Heart right ventricle (tissue), 16 donors: Measurements from ENCODE around the gene ZNF786. TPM values are rescaled to one million over a fixed set of nuclear protein-coding genes. Genes with fewer than 3 reads are reported as not detected.

Experiments
- ATAC-seq, 8 donors: fragments of 200-7000 bp; cut with Tn5 transposase; one replicate each; pipeline ENCODE4 v1.9.1; 2020; ENCODE audit warnings: mild to moderate bottlenecking in 8 of 8, moderate library complexity in 8 of 8, moderate number of reproducible peaks in 1 of 8
- DNase-seq, 2 donors: peaks; one replicate each; pipeline ENCODE4 v3.0.0-alpha.2; 2020
- H3K27ac ChIP-seq, 10 donors: fragments of 200-600 bp; sonication (generic) in 2 of 10; one replicate each; pipeline versions ENCODE4 v1.5.0 to v1.8.0; 2020 to 2022; ENCODE audit warnings: mild to moderate bottlenecking in 3 of 10
- H3K27me3 ChIP-seq, 7 donors: fragments of 200-600 bp; one replicate each; pipeline ENCODE4 v1.8.0; 2021 to 2022; ENCODE audit warnings: mild to moderate bottlenecking in 2 of 7
- H3K36me3 ChIP-seq, 9 donors: fragments of 200-600 bp; sonication (generic) in 1 of 9; one replicate each; pipeline versions ENCODE4 v1.5.0 to v1.8.0; 2020 to 2022; ENCODE audit warnings: mild to moderate bottlenecking in 2 of 9
- H3K4me1 ChIP-seq, 9 donors: fragments of 200-600 bp; sonication (generic) in 1 of 9; one replicate each; pipeline versions ENCODE4 v1.5.0 to v1.8.0; 2020 to 2022; ENCODE audit warnings: mild to moderate bottlenecking in 4 of 9
- H3K4me3 ChIP-seq, 10 donors: fragments of 200-600 bp; sonication (generic) in 2 of 10; one replicate each; pipeline versions ENCODE4 v1.5.0 to v1.8.0; 2020 to 2022; ENCODE audit warnings: mild to moderate bottlenecking in 7 of 10, moderate library complexity in 2 of 10
- H3K9me3 ChIP-seq, 11 donors: fragments of 200-600 bp in 10 of 11; sonication (generic) in 2 of 11; one replicate each; pipeline versions ENCODE4 v1.5.0 to v1.8.0; 2013 to 2022; ENCODE audit warnings: mild to moderate bottlenecking in 2 of 11, control low read depth in 1 of 11, moderate library complexity in 1 of 11
- WGBS, 2 donors: extraction: QIAGEN DNeasy Blood & Tissue Kit; methylation state at CpG; one replicate each; pipeline ENCODE4 v1.1.7; 2013; ENCODE audit warnings: inconsistent platforms in 1 of 2; 5-methylcytosine and 5-hydroxymethylcytosine counted together
- intact Hi-C, 10 donors: fragments of 100-400 bp; cut with DNase I; formaldehyde crosslinking; loops; one replicate each; pipeline versions ENCODE4 v1.11.1 to v1.14.2; 2022
- polyA plus RNA-seq, 2 donors: library from polyadenylated mRNA; stranded (reverse); fragments of 200-250 nt; gene quantifications; one replicate each; pipeline ENCODE4 v1.2.3, GENCODE V29; 2013
- total RNA-seq, 10 donors: library from RNA; stranded (reverse); fragmentation: NEBNext Ultra II Directional in 3 of 10; extraction: Animal tissue kit (Norgen Biotek cat#: 25700) in 3 of 10; gene quantifications; one replicate each; pipeline versions ENCODE4 v1.2.1 to v1.2.4, GENCODE V29; 2021 to 2023
- TF ChIP-seq, protein P1 (sequence below), 9 donors: fragments of 200-600 bp; sonication (generic) in 2 of 9; IDR thresholded peaks; one replicate each; pipeline versions ENCODE4 v1.5.0 to v1.8.0; 2021 to 2022; ENCODE audit warnings: antibody characterized with exemption in 9 of 9, mild to moderate bottlenecking in 5 of 9, moderate library complexity in 1 of 9
- donor health status: Arrhythmogenic right ventricular cardiomyopathy.
- donor health status: ischemic (EF 13 %, LVEDD 7.1; RV severe dilation, severe dysfunction).
- donor health status: healthy with polysubstance abuse.
- donor health status: DM: no; HTN: yes; CAD: no.
- donor health status: DM: no; HTN: no; CAD: no.
- donor health status: ischemic (EF 25% LVEDD 6.9; RV normal size, moderate dysfunction).
- donor health status: ischemic (EF 25% LVEDD 5.7; RV mildly dilated, moderate dysfunction).
- donor health status: healthy.
- donor health status: DM: yes; HTN: yes; CAD: no.
- donor health status: Ischemic cardiomyopathy.
- donor health status: ischemic (EF 35%, LVEDD 5.7; RV mildly dilated, moderate dysfunction).
- donor health status: nonischemic (EF 11% LVEDD 7.7; RV severe dilation, severe dysfunction).
- donor health status: DM: yes; HTN: yes; CAD: no.
- donor health status: PGD.
- donor health status: ischemic (EF 29% LVEDD 5.4; RV normal size, mild dysfunction).
- donor health status: nonischemic (EF 23%, LVEDD 6.1; RV moderate dilation, normal function).

Gene ZNF786
- total and polyA plus RNA-seq, 12 donors: 2.0 to 3.4 (median 2.6) TPM

DNA sequence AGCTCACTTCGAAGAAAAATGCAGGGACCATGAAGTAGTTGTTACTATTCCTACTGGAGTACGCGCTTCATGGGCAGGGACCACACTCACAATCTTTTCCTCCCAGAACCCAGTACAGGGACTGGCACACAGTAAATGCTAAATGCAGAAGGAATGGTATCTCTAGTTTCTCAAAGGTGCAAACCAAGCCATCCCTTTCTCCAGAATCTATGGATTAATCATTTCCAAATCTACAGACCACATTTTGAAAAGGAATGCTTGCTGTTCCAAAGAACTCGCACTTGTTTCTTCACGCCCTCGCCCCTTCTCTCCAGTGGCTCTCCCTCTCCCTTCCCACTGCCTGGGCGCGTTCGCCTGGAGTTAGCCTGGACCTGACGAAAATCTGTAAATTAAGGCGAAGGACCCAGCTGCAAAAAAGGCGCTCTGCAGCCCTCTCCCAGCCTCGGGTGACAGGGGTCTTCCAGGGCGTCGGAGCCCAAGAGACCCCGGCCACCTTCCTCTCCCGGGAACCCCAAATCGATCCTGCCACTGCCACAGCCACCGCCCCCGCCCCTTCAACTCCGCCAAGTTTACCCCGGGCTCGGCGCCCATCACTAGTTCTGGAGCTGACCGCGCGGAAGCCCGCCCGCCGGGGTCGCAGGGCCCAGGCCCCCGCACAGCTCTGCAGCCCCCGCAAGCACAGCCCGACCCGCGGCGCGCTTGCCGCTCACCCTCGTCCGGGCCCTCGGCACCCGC lies 62.7 kb downstream of the ZNF786 start:
- Histone ChIP-seq H3K9me3 (no peaks in the 10 kb centered on the region), H3K27ac (peak overlapping the region; percentile 44 to 95 (median 88)), H3K27me3 (no peaks in the 10 kb centered on the region), H3K36me3 (peaks cover 0 to 9% (median 0%) of the 10 kb centered on the region in 9 donors), H3K4me1 (peaks cover 0 to 40% (median 24%) of the 10 kb centered on the region in 9 donors), H3K4me3 (peak overlapping the region; percentile 63 to 92 (median 84))
- intact Hi-C loops: loop anchor here in 7 of 10 donors (1.0 to 10.0 kb wide), 9 partner anchors 35 to 64 kb away; partner anchors contain the start of gene ZNF786 (in 2 of the 7)
- DNase-seq (no peak), ATAC-seq (peak in 1 of 8 donors; percentile 0)
- TF ChIP-seq, protein P1, sequence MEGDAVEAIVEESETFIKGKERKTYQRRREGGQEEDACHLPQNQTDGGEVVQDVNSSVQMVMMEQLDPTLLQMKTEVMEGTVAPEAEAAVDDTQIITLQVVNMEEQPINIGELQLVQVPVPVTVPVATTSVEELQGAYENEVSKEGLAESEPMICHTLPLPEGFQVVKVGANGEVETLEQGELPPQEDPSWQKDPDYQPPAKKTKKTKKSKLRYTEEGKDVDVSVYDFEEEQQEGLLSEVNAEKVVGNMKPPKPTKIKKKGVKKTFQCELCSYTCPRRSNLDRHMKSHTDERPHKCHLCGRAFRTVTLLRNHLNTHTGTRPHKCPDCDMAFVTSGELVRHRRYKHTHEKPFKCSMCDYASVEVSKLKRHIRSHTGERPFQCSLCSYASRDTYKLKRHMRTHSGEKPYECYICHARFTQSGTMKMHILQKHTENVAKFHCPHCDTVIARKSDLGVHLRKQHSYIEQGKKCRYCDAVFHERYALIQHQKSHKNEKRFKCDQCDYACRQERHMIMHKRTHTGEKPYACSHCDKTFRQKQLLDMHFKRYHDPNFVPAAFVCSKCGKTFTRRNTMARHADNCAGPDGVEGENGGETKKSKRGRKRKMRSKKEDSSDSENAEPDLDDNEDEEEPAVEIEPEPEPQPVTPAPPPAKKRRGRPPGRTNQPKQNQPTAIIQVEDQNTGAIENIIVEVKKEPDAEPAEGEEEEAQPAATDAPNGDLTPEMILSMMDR (IDR thresholded peaks at IDR 0.05): no peak
- 1% methylated on average over 43 of the region's 43 CpGs for WGBS, 2 donors

DNA sequence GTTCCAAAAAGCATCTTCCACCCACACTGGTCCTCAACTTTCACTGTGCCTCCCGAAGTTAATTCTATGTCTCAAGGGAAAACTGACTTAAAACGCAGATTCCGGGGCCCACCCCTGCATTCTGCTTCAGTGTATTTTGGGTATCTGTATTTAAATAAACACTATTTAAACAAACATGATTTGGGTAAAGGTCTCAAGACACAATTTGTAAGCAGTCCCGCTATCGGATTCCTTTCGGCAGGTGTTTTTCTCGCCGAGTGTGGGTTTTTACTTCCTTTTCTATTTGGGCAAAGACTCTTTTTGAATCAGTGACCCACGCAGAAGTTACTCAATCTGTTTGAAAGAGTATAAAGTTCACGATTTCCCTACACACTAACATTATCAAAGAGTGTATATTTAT lies 63.5 kb downstream of the ZNF786 start:
- peaks cover 0 to 9% (median 0%) of the 10 kb centered on the region in 9 donors for H3K36me3 ChIP-seq
- H3K27me3 ChIP-seq: no peaks in the 10 kb centered on the region
- DNase-seq (no peak), ATAC-seq (no peak)
- TF ChIP-seq, protein P1 (IDR thresholded peaks at IDR 0.05): no peak
- 51 to 56% methylated on average over 10 of the region's 10 CpGs for WGBS, 2 donors
- H3K4me1 ChIP-seq: peaks cover 0 to 43% (median 24%) of the 10 kb centered on the region in 9 donors
- H3K27ac ChIP-seq: peak overlapping the region in 5 of 10 donors; percentile 81 to 95 (median 92)
- intact Hi-C loops: loop anchor here in 5 of 10 donors (5.0 to 10.0 kb wide), 4 partner anchors 35 to 62 kb away; no protein-coding TSS in a partner anchor
- peak overlapping the region in 7 of 10 donors; percentile 73 to 92 (median 87) for H3K4me3 ChIP-seq
- H3K9me3 ChIP-seq: no peaks in the 10 kb centered on the region

DNA sequence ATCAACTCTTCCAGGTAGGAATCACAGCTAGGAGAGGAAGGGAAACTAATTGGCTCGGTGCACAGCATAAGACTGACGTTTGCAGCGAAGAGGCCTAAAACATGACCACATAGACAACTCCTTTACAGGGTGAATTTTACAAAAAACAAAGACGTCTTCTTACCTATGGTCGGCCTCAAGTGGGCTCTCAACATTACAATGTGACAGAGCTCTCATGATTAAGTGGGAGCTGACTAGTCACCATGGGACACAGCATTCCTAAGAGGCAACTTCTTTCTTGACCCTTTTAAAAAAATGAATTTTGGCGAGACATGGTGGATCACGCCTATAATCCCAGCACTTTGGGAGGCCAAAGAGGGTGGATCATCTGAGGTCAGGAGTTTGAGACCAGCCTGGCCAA lies 66.9 kb downstream of the ZNF786 start:
- TF ChIP-seq, protein P1 (IDR thresholded peaks at IDR 0.05): no peak
- Histone ChIP-seq H3K27ac (no peak overlapping the region), H3K27me3 (no peaks in the 10 kb centered on the region), H3K4me1 (peaks cover 0 to 34% (median 18%) of the 10 kb centered on the region in 9 donors), H3K36me3 (peaks cover 0 to 33% (median 5%) of the 10 kb centered on the region in 9 donors), H3K4me3 (no peak overlapping the region), H3K9me3 (no peaks in the 10 kb centered on the region)
- ATAC-seq (no peak), DNase-seq (no peak)
- WGBS, 2 donors: 67 to 77% methylated on average over 7 of the region's 7 CpGs
- intact Hi-C loops: loop anchor here in 1 of 10 donors (10.0 kb wide), 1 partner anchor 59 kb away; no protein-coding TSS in a partner anchor

DNA sequence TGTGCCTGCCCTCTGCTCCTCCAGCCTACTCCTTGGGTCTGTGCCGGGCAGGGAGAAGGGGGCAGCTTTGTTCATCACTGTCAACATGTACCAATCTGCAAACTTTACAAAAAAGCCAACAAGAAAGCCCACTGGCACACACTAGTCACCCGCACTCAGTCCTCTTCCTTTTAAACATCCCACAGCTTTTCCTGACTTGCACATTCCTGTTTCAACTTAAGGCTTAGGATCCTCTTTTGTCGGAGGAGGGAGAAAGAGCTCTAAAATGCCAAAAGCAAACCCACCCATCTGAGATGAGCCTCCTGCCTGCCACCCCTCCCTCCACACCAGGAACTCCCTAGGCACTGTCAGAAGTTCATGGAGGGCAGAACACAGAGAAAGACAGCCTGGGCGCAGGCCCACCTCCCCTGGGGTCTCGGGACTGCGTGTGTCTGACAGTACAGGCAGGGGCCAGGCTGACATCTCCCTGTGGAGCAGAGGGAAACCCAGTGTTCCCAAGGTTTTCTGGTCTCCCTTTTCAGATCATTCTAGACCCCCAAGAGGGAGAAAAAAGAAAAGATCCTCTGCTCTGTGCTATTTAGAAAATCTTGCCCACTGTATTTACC lies 67.7 kb downstream of the ZNF786 start:
- TF ChIP-seq, protein P1 (IDR thresholded peaks at IDR 0.05): no peak
- WGBS, 2 donors: 74 to 84% methylated on average over 6 of the region's 6 CpGs
- Histone ChIP-seq H3K4me1 (peaks cover 0 to 34% (median 18%) of the 10 kb centered on the region in 9 donors), H3K36me3 (peaks cover 0 to 41% (median 12%) of the 10 kb centered on the region in 9 donors), H3K9me3 (no peaks in the 10 kb centered on the region), H3K27me3 (no peaks in the 10 kb centered on the region), H3K4me3 (no peak overlapping the region), H3K27ac (no peak overlapping the region)
- intact Hi-C loops: loop anchor here in 1 of 10 donors (10.0 kb wide), 1 partner anchor 58 kb away; no protein-coding TSS in a partner anchor
- ATAC-seq (no peak), DNase-seq (no peak)
